ENCODE data around the gene KLRC1. TPM values are rescaled to one million over a fixed set of nuclear protein-coding genes. Genes with fewer than 3 reads are reported as not detected.
"Not testable (repeated sequence)": the region's sequence is repeated elsewhere in the genome, so short reads cannot be mapped to it uniquely, and the experiment has no call there.

KLRC1 gene
- 1 to 10 TPM in 1 of 4 donors, under 1 TPM in 3; 0.38 to 1.4 (median 0.67) TPM for polyA plus RNA-seq (ENCODE audit: insufficient read length in 4 of 4)

- no peak for DNase-seq (ENCODE audit: low read depth in 4 of 4, low spot score in 3 of 4)
These were observed at the start of gene KLRC1 for GRCh38 chr12:10453156-10453555. Gene KLRC1, minus strand, starts transcription at chr12:10453377. Its CDS starts 2,221 bp downstream, at chr12:10451156.

GRCh38 chr12:10501030-10501429 is 47.9 kb upstream of the KLRC1 start:
- DNase-seq (ENCODE audit: low read depth in 4 of 4, low spot score in 3 of 4), result no peak

GRCh38 chr12:10498042-10498441 is 44.9 kb upstream of the KLRC1 start:
- DNase-seq (ENCODE audit: low read depth in 4 of 4, low spot score in 3 of 4), result no peak

- DNase-seq (ENCODE audit: low read depth in 4 of 4, low spot score in 3 of 4), result no peak
These were observed 44.4 kb upstream of the KLRC1 start for GRCh38 chr12:10497602-10498001.

- DNase-seq (ENCODE audit: low read depth in 4 of 4, low spot score in 3 of 4), result no peak
These were observed 38.6 kb upstream of the KLRC1 start for GRCh38 chr12:10491766-10492165.

- not testable (repeated sequence) for DNase-seq (ENCODE audit: low read depth in 4 of 4, low spot score in 3 of 4)
These were observed 34.2 kb upstream of the KLRC1 start for GRCh38 chr12:10487328-10487727.

- not testable (repeated sequence) for DNase-seq (ENCODE audit: low read depth in 4 of 4, low spot score in 3 of 4)
These were observed 28.7 kb upstream of the KLRC1 start for GRCh38 chr12:10481901-10482300.

GRCh38 chr12:10472808-10473207 is 19.6 kb upstream of the KLRC1 start:
- DNase-seq (ENCODE audit: low read depth in 4 of 4, low spot score in 3 of 4), result not testable (repeated sequence)

- no peak for DNase-seq (ENCODE audit: low read depth in 4 of 4, low spot score in 3 of 4)
These were observed 16.5 kb upstream of the KLRC1 start for GRCh38 chr12:10469701-10470100.

- DNase-seq (ENCODE audit: low read depth in 4 of 4, low spot score in 3 of 4), result no peak
These were observed 13.1 kb upstream of the KLRC1 start for GRCh38 chr12:10466311-10466710.

GRCh38 chr12:10457760-10458159 is 4.6 kb upstream of the KLRC1 start:
- no peak for DNase-seq (ENCODE audit: low read depth in 4 of 4, low spot score in 3 of 4)

GRCh38 chr12:10456856-10457255 is 3.7 kb upstream of the KLRC1 start:
- no peak for DNase-seq (ENCODE audit: low read depth in 4 of 4, low spot score in 3 of 4)

- DNase-seq (ENCODE audit: low read depth in 4 of 4, low spot score in 3 of 4), result no peak
These were observed 2.6 kb upstream of the KLRC1 start for GRCh38 chr12:10455766-10456165.

GRCh38 chr12:10454531-10454930 is 1.4 kb upstream of the KLRC1 start:
- DNase-seq (ENCODE audit: low read depth in 4 of 4, low spot score in 3 of 4), result no peak

GRCh38 chr12:10448236-10448635 is 4.9 kb downstream of the KLRC1 start:
- DNase-seq (ENCODE audit: low read depth in 4 of 4, low spot score in 3 of 4), result no peak

GRCh38 chr12:10446052-10446451 is 7.1 kb downstream of the KLRC1 start:
- DNase-seq (ENCODE audit: low read depth in 4 of 4, low spot score in 3 of 4), result not testable (repeated sequence)

- DNase-seq (ENCODE audit: low read depth in 4 of 4, low spot score in 3 of 4), result not testable (repeated sequence)
These were observed 12.0 kb downstream of the KLRC1 start for GRCh38 chr12:10441144-10441543.

- DNase-seq (ENCODE audit: low read depth in 4 of 4, low spot score in 3 of 4), result not testable (repeated sequence)
These were observed 13.4 kb downstream of the KLRC1 start for GRCh38 chr12:10439608-10440274.

GRCh38 chr12:10437601-10438000 is 15.6 kb downstream of the KLRC1 start:
- not testable (repeated sequence) for DNase-seq (ENCODE audit: low read depth in 4 of 4, low spot score in 3 of 4)

GRCh38 chr12:10435816-10436215 is 17.4 kb downstream of the KLRC1 start, which contains the start of gene KLRC2:
Gene KLRC2, minus strand, starts transcription at chr12:10436010. Its CDS starts 24 bp downstream, at chr12:10435986.
- not testable (repeated sequence) for DNase-seq (ENCODE audit: low read depth in 4 of 4, low spot score in 3 of 4)

GRCh38 chr12:10430623-10431022 is 22.6 kb downstream of the KLRC1 start:
- DNase-seq (ENCODE audit: low read depth in 4 of 4, low spot score in 3 of 4), result not testable (repeated sequence)

- DNase-seq (ENCODE audit: low read depth in 4 of 4, low spot score in 3 of 4), result not testable (repeated sequence)
These were observed 27.2 kb downstream of the KLRC1 start for GRCh38 chr12:10425938-10426337.

Data from right renal pelvis (tissue), 4 donors.